ENCODE data around the gene TSGA10. TPM values are rescaled to one million over a fixed set of nuclear protein-coding genes. Genes with fewer than 3 reads are reported as not detected.
A peak's percentile ranks its signal among the peaks of the same experiment; 100 is the strongest.

TSGA10 gene
- total and polyA plus RNA-seq, 4 donors = 3.8 to 37.3 (median 9.1) TPM

GRCh38 chr2:99188357-99188756, 33.6 kb upstream of the TSGA10 start:
- TF ChIP-seq CTCF (IDR thresholded peaks at IDR 0.05; ENCODE audit: control extremely low read depth, extremely low read depth) = no peak
- 95 to 99% methylated on average over 3 of the region's 3 CpGs for WGBS, 2 donors
- H3K27ac ChIP-seq (ENCODE audit: low read depth in 1 of 2, low read length in 1 of 2) = no peak overlapping the region
- H3K9me3 ChIP-seq (ENCODE audit: control insufficient read depth in 4 of 4, insufficient read depth in 3 of 4, low read length in 3 of 4) = peaks cover 0 to 2% (median 0%) of the 10 kb centered on the region in 4 donors
- no peaks in the 10 kb centered on the region for H3K27me3 ChIP-seq (ENCODE audit: control insufficient read depth in 3 of 3, insufficient read depth in 3 of 3, low read length in 2 of 3)
- DNase-seq (no peak), ATAC-seq (ENCODE audit: insufficient read depth, low FRiP score) (no peak)
- H3K9ac ChIP-seq (ENCODE audit: insufficient read depth in 1 of 2, low read length in 2 of 2) = no peak overlapping the region
- peaks cover 5 to 25% (median 15%) of the 10 kb centered on the region in 4 donors for H3K36me3 ChIP-seq (ENCODE audit: control insufficient read depth in 4 of 4, insufficient read depth in 4 of 4, low read length in 4 of 4)
- no peaks in the 10 kb centered on the region for H3K4me1 ChIP-seq (ENCODE audit: control insufficient read depth in 5 of 5, insufficient read depth in 5 of 5, low read length in 5 of 5)
- H3K4me3 ChIP-seq = no peak overlapping the region

GRCh38 chr2:99187011-99187410, 32.3 kb upstream of the TSGA10 start:
- H3K27ac ChIP-seq (ENCODE audit: low read depth in 1 of 2, low read length in 1 of 2) = no peak overlapping the region
- no peaks in the 10 kb centered on the region for H3K27me3 ChIP-seq (ENCODE audit: control insufficient read depth in 3 of 3, insufficient read depth in 3 of 3, low read length in 2 of 3)
- H3K36me3 ChIP-seq (ENCODE audit: control insufficient read depth in 4 of 4, insufficient read depth in 4 of 4, low read length in 4 of 4) = peaks cover 5 to 21% (median 14%) of the 10 kb centered on the region in 4 donors
- H3K4me1 ChIP-seq (ENCODE audit: control insufficient read depth in 5 of 5, insufficient read depth in 5 of 5, low read length in 5 of 5) = peaks cover 0 to 6% (median 2%) of the 10 kb centered on the region in 5 donors
- no peak for DNase-seq
- H3K9me3 ChIP-seq (ENCODE audit: control insufficient read depth in 4 of 4, insufficient read depth in 3 of 4, low read length in 3 of 4) = no peaks in the 10 kb centered on the region
- no peak for ATAC-seq (ENCODE audit: insufficient read depth, low FRiP score)
- H3K4me3 ChIP-seq = no peak overlapping the region
- no peak overlapping the region for H3K9ac ChIP-seq (ENCODE audit: insufficient read depth in 1 of 2, low read length in 2 of 2)
- no peak for TF ChIP-seq CTCF (IDR thresholded peaks at IDR 0.05; ENCODE audit: control extremely low read depth, extremely low read depth)

DNA sequence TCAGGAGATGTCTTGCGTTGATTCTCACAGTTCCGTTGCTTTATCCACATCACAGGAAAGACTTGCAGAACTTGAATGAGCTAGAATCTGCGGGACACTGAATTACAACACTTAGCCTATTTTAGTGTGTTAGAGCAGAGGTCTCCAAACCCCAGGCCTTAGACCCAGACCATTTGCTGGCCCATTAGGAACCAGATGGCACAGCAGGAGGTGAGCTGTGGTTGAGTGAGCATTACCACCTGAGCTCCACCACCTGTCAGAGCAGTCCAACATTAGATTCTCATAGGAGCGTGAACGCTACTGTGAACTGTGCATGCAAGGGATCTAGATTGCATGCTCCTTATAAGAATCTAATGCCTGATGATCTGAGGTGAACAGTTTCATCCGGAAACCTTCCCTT, 30.1 kb upstream of the TSGA10 start:
- Histone ChIP-seq H3K4me3 (no peak overlapping the region), H3K36me3 (ENCODE audit: control insufficient read depth in 4 of 4, insufficient read depth in 4 of 4, low read length in 4 of 4) (peaks cover under 1 to 15% (median 7%) of the 10 kb centered on the region in 4 donors), H3K9me3 (ENCODE audit: control insufficient read depth in 4 of 4, insufficient read depth in 3 of 4, low read length in 3 of 4) (peaks cover 0 to 3% (median 0%) of the 10 kb centered on the region in 4 donors), H3K27me3 (ENCODE audit: control insufficient read depth in 3 of 3, insufficient read depth in 3 of 3, low read length in 2 of 3) (no peaks in the 10 kb centered on the region), H3K27ac (ENCODE audit: low read depth in 1 of 2, low read length in 1 of 2) (no peak overlapping the region), H3K4me1 (ENCODE audit: control insufficient read depth in 5 of 5, insufficient read depth in 5 of 5, low read length in 5 of 5) (peaks cover 0 to 18% (median 6%) of the 10 kb centered on the region in 5 donors), H3K9ac (ENCODE audit: insufficient read depth in 1 of 2, low read length in 2 of 2) (no peak overlapping the region)
- no peak for ATAC-seq (ENCODE audit: insufficient read depth, low FRiP score)
- 61 to 74% methylated on average over 6 of the region's 6 CpGs for WGBS, 2 donors
- no peak for DNase-seq
- no peak for TF ChIP-seq CTCF (IDR thresholded peaks at IDR 0.05; ENCODE audit: control extremely low read depth, extremely low read depth)

DNA sequence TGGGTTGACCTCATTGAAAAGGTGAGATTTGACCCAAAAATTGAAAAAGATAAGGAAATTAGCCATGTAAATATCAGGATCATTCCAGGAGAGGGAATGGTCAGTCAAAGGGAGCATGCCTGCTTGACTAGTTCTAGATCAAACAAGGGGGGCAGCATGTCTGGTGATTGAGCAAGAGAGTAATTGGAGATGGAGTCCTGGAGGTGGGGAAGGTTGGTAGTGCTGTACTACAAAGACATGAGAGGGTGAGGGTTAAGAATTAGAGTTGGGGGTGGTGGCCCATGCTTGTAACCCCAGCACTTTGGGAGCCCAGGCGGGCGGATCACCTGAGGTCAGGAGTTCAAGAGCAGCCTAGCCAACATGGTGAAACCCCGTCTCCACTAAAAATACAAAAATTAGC, 28.3 kb upstream of the TSGA10 start:
- DNase-seq = peak in 1 of 3 donors; percentile 26
- peaks cover 0 to 18% (median 7%) of the 10 kb centered on the region in 5 donors for H3K4me1 ChIP-seq (ENCODE audit: control insufficient read depth in 5 of 5, insufficient read depth in 5 of 5, low read length in 5 of 5)

More for the DNA sequence above, 28.3 kb upstream of the TSGA10 start:
- 76 to 82% methylated on average over 3 of the region's 3 CpGs for WGBS, 2 donors
- Histone ChIP-seq H3K36me3 (ENCODE audit: control insufficient read depth in 4 of 4, insufficient read depth in 4 of 4, low read length in 4 of 4) (peaks cover 0 to 6% (median 3%) of the 10 kb centered on the region in 4 donors), H3K27me3 (ENCODE audit: control insufficient read depth in 3 of 3, insufficient read depth in 3 of 3, low read length in 2 of 3) (no peaks in the 10 kb centered on the region), H3K9me3 (ENCODE audit: control insufficient read depth in 4 of 4, insufficient read depth in 3 of 4, low read length in 3 of 4) (peaks cover 0 to 3% (median 0%) of the 10 kb centered on the region in 4 donors), H3K27ac (ENCODE audit: low read depth in 1 of 2, low read length in 1 of 2) (no peak overlapping the region), H3K9ac (ENCODE audit: insufficient read depth in 1 of 2, low read length in 2 of 2) (peak overlapping the region in 1 of 2 donors; percentile 42), H3K4me3 (no peak overlapping the region)
- TF ChIP-seq CTCF (IDR thresholded peaks at IDR 0.05; ENCODE audit: control extremely low read depth, extremely low read depth) = no peak
- ATAC-seq (ENCODE audit: insufficient read depth, low FRiP score) = no peak
